ENCODE data around the gene AGXT2.
"Not testable (repeated sequence)": the region's sequence is repeated elsewhere in the genome, so short reads cannot be mapped to it uniquely, and the experiment has no call there.

AGXT2 gene

GRCh38 chr5:35050541-35051126, 2.9 kb upstream of the AGXT2 start:
- DNase-seq = no peak

DNA sequence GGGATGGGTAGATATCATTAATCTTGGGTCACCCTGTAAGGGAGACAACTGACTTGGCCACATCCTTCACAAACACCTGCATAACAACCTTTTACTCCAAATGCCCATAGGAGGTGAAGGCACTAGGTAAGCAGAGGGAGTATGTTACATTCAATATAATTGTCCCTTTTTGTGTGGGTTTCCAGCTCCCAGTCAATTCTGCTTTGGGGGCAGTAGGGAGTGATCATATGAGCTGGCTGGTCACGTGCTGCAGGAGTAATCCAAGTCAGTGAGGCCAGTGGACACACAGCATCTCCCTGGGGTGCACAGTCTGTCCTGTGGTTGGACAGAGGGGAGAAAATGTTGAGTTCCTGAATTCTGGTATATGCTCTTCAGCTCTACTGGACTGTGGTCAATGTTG, 1.2 kb upstream of the AGXT2 start:
- DNase-seq = no peak

DNA sequence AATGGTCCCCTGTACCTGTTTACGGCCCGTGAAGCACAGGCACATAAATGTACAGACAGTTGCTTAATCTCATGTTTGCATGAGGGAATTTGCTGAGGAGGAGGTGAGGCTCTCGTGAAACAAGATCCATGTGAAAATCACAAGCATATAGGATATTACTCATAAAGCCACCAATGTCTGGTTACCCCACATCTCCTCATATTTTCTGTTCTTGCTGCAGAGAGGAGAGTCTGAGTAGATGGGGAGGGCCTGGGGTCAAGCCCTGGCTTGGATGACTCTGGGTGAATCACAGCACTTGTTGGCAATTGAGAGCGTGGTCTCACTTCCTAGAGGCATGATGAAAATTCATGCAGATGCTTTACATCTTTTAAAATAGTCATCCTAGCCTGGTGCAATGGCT, 975 bp downstream of the AGXT2 start:
- no peak for DNase-seq

DNA sequence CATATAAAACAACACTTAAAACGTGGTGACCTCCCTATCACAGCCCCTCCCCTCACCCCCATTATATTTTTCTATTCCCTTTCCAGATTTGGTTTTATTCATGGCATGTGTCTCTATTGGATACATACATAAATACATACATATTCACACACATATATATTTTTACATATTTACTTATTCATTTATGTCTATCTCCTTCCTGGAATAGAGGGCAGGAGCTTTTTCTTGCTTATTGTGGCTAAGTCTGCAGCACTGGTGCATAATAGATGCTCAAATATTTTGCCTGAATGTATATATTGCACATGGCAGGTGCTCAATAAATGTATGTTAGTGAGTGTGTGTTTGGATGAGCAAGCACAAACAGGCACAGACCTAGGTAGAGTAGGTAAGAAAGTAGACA, 2.5 kb downstream of the AGXT2 start:
- no peak for DNase-seq

- DNase-seq = no peak
Observed at GRCh38 chr5:35044649-35045048, 3.1 kb downstream of the AGXT2 start.

- no peak for DNase-seq
Observed at GRCh38 chr5:35042781-35043180, 5.0 kb downstream of the AGXT2 start.

- DNase-seq = no peak
Observed at GRCh38 chr5:35041261-35041660, 6.5 kb downstream of the AGXT2 start.

- no peak for DNase-seq
Observed at GRCh38 chr5:35038891-35039290, 8.9 kb downstream of the AGXT2 start.

- no peak for DNase-seq
Observed at GRCh38 chr5:35036536-35036935, 11.2 kb downstream of the AGXT2 start.

GRCh38 chr5:35035929-35036328, 11.8 kb downstream of the AGXT2 start:
- not testable (repeated sequence) for DNase-seq

DNA sequence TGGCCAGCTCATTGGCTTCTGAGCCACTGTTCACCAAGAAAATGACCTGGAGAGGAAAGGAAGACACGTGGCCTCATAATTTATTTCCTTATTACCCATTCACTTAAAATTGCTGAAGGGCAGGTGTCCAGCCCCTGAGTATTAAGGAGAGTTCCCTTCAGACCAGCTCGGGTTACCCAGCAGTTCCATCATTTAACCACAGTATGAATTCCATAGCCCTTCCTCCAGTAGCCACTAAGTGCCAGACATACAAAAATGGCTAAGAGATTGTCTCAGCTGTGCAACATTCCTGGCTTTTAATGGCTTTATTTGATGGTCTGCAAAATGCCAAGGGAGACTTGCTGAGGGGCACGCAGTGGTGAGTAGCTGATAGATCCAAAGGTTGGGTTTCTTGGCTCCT, 12.5 kb downstream of the AGXT2 start:
- DNase-seq = no peak

DNA sequence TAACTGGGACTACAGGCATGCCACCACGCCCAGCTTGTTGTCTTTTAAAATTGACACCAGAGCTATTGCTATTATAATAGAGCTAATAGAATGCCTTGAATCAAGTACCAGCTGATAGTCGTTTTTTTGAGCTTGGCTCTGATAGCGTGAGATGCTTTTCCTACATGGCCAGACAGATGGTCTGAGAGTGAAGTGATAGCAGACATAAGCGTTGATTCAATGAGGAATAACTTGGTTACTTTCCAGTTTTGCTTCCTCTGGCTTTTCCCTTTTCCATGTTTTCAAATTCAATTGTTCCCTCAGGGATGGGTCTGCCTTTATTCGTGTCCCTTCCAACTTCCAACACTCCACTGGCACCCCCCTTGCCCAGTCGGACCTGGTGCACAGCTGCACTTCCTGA, 15.4 kb downstream of the AGXT2 start:
- no peak for DNase-seq

DNA sequence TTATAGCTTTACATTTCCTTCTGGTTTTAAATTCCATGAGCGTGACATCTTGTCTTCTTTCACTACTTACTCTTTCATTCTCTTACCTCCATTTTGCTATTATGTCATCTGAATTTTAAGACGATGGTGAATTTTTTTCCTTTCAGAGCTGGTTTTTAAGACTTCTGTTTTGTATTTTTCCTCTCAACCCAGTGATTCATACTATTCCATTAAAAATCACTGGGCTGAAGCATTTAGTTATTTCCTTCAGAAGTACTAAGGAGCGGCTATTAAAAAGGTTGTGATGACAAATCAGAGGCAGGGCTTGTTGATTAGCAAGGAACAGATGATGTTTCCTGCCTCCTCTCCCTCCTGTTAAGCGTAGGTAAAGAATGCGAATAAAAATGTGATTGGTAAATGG, 16.5 kb downstream of the AGXT2 start:
- no peak for DNase-seq

DNA sequence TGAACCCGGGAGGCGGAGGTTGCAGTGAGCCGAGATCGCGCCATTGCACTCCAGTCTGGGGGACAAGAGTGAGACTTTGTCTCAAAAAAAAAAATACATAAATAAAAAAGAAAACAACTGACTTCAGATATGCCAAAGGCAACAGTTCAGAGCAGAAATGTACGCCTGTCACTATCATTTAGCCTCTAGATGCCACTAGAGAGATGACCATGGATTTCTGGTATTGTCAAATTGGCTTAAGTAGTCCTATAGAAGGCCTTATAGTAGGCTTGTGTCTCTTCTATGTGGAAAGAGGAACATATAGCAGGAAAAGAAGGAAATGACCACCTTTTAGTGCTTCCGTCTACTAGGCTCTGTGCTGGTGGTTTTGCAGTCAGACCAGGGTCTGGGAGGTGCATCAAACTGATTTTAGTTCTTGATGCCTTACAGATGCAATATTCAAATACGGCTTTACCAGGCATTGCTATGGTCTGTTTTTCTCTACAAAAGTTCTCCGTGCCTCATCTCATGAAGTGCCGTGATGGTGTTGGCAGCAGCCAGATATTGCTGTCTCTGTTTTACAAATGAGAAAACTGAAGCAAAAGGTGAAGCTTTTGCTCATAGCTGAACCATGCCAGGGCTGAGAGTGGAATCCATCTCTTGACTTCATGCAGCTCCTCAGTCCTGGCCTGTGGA, 17.2 kb downstream of the AGXT2 start:
- DNase-seq = no peak

DNA sequence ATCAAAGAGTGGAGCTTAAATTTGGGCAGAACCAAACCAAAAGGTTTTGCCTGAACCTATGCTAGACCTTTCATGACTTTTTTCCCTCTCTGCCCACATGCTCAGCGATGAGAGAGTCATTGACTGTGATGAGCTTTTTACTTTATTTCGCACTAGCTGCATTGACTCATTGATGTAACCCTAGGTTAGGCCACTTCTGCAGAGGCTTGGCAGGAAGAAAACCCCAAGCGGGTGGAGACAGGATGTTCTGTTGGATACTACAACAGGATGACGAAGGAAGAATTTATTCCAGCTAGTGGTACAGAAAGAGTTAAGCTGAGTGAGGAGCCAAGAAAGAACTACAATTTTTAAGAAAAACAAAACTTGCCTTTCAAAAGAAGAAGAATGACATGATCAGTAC, 18.4 kb downstream of the AGXT2 start:
- DNase-seq = no peak

DNA sequence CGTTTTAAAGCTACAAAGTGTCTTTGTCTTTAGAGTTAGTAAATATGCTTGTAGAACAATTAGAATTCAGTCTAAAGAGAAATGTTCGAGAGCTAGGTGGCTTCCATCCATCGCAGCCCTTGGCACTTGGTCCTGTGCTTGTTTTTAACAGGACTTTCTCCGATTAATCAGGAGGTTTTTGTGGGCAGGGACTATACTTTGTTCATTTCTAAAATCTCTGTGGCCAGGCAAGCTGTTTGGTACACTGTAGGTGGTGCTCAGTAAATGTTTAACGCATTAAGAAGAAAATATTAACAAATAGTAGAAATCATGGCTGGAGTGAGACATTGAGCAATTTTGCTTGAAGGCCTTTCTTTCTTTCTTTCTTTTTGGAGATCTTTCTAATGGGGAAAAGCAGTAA, 20.8 kb downstream of the AGXT2 start:
- no peak for DNase-seq

DNA sequence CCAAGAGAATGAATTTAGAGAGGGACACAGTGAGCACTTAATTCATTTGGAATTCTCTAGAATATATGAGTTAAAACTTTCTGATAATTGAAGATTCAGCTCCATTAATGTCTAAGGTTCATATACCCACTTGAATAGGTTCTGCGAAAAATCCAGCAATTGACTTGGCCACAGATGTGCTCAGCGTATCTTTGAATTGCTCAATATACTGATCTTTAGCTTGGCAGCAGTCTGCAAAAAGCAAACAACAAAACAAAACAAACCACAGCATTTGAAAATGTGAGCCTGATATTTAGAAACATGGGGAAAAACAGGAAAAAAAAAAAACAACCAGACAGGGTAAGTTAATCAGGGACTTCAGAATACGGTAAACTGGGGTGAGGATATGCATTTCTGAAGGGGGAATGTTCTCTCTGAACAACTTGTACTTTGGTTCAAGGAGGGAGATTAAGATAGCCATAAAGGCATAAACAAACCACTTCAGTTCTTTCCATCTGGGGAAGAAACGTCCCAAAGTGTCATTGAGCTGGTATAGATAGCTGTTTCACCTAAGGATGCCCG, 21.4 kb downstream of the AGXT2 start:
- no peak for DNase-seq

- DNase-seq = no peak
Observed at GRCh38 chr5:35024911-35025510, 22.7 kb downstream of the AGXT2 start.

DNA sequence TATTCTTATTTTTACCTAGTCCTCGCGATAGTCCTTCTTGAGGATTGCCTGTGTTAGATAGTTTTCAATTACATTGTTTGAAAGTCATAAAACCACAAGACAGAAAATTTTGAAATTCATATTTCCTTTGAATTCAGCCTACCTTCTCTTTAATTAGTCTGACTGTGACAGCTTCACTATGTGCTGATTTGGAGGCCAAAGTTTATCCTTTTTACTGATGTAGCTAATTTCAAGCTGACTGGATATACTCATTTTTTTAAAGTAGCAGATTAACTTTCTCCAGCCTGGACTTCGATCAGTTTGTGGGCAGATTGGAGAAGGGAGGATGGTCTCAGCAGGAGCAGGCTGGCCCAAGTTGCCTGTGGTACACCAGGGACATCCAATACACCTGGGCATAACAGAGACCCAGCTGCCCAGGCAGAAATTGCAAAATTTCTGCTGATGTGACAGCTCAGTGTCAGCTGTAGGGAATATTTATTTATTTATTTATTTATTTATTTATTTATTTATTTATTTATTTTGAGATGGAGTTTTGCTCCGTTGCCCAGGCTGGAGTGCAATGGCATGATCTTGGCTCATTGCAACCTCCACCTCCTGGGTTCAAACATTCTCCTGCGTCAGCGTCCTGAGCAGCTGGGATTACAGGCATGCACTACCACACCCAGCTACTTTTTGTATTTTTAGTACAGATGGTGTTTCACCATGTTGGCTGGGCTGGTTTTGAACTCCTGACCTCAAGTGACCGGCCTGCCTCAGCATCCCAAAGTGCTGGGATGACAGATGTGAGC, 24.2 kb downstream of the AGXT2 start:
- no peak for DNase-seq

- DNase-seq = no peak
Observed at GRCh38 chr5:35016174-35017051, 31.3 kb downstream of the AGXT2 start.

GRCh38 chr5:35015063-35015462, 32.7 kb downstream of the AGXT2 start:
- no peak for DNase-seq

DNA sequence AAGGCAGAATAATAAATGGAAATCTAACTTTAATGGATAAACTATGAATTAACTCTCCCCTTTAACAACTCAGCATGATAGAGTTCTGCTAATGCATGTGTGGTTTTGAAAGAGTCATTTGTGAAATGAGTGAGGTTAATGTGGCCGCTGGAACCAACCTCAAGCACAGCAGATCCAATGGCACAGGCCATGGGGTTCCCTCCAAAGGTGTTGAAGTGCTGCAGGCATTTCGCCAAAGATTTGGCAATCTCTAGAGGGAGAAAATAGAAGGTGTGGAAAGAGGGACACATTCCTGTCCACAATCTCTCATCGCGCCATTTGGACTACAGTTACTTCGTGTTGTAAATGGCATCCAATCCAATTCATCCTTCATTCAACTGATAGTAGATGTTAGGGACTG, 35.0 kb downstream of the AGXT2 start:
- no peak for DNase-seq

DNA sequence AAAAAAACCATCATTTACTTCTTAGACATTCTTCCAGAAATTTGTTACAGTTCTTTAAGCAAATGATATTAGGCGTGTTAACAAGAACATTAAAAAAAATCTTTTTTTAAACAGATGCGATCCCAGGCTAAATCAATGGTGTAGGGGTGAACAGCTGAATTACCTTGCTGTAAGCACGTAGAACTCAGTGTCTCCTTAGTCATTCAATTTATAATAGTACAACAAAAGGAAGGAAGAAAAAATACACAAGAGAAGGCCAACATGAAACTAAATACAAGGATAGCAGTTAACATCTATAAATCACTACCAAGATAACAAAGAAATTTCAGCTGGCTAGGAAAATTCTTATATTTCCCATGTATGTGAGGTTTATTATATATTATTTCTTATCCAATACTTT, 35.4 kb downstream of the AGXT2 start:
- no peak for DNase-seq
